ENCODE measurements around the gene DNAJC4.

DNAJC4 gene

DNA sequence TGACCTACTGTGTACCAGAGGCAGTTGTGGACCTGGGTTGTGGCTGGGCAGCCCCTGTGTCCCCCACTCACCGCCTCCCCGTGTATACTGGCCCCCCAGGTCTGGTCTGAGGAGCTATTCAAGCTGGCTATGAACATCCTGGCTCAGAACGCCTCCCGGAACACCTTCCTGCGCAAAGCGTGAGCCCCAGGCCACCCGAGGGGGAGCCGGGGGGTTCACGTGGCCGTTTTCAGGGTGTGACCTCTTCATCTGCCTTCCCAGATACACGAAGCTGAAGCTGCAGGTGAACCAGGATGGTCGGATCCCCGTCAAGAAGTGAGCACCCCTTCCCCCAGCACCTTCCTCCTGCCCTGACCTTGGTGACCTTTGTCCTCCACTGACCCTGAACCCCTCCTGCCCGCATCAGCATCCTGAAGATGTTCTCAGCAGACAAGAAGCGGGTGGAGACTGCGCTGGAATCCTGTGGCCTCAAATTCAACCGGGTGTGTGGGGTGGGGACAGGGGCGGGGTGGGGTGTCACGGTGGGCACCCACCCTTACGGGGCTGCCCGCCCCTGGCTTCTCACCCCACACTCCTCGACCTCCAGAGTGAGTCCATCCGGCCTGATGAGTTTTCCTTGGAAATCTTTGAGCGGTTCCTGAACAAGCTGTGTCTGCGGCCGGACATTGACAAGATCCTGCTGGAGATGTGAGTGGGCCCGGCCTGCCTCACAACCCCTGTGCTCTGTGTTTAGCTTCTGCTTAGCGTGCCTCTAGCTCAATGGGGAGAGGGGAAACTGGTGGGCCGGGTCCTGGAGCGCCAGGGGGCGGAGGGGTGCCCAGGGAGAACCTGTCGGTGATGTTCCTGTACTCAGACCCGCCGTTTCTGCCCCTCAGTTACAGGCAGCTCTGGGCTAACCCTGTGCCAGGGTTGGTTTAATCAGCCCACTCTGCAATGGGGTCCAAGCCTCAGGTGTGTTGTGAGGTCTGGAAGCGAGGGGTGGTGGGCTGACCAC, 25.1 kb downstream of the DNAJC4 start:
- H4K91ac ChIP-seq (ENCODE audit: low read length), result no peak overlapping the region
- H4K8ac ChIP-seq (ENCODE audit: low read length), result no peak overlapping the region
- no peak overlapping the region for H3K27ac ChIP-seq (ENCODE audit: low read length, poor library complexity, severe bottlenecking)
- no peak overlapping the region for H3K14ac ChIP-seq (ENCODE audit: low read length in 2 of 2)
- H3K9ac ChIP-seq (ENCODE audit: low read length), result no peak overlapping the region
- no peak overlapping the region for H3K4ac ChIP-seq (ENCODE audit: low read depth in 1 of 2, low read length in 2 of 2)
- H3K9me3 ChIP-seq (ENCODE audit: control insufficient read depth, low read length), result no peaks in the 10 kb centered on the region
- WGBS, result 94% methylated on average over 35 of the region's 35 CpGs
- no peak overlapping the region for H2BK5ac ChIP-seq (ENCODE audit: low read depth, low read length, poor library complexity, severe bottlenecking)
- H2BK15ac ChIP-seq (ENCODE audit: low read depth, poor library complexity, severe bottlenecking), result no peak overlapping the region
- peaks cover 50 to 62% of the 10 kb centered on the region in 2 experiments for H3K36me3 ChIP-seq (ENCODE audit: control insufficient read depth in 1 of 2, insufficient read depth in 2 of 2, low read depth in 1 of 2, low read length in 2 of 2)
- no peak overlapping the region for H3K23ac ChIP-seq (ENCODE audit: low read length in 2 of 2)
- H2AFZ ChIP-seq (ENCODE audit: low read depth, low read length), result no peak overlapping the region
- H2BK12ac ChIP-seq (ENCODE audit: low read length in 2 of 2), result no peak overlapping the region
- H2BK120ac ChIP-seq (ENCODE audit: low read depth, low read length), result no peak overlapping the region
- H3K4me2 ChIP-seq (ENCODE audit: low read length, poor library complexity, severe bottlenecking), result no peak overlapping the region
- H3K4me3 ChIP-seq (ENCODE audit: insufficient read depth in 1 of 2, low read depth in 1 of 2, low read length in 2 of 2), result no peak overlapping the region
- H3K27me3 ChIP-seq (ENCODE audit: control insufficient read depth in 1 of 2, insufficient read depth in 1 of 2, low read length in 2 of 2), result no peaks in the 10 kb centered on the region
- peaks cover 37% of the 10 kb centered on the region for H3K79me1 ChIP-seq (replicated peaks; ENCODE audit: low read length, poor library complexity, severe bottlenecking)
- no peak overlapping the region for H3K18ac ChIP-seq (ENCODE audit: low read depth in 1 of 2, low read length in 2 of 2)
- DNase-seq, result no peak
- no peak overlapping the region for H2AK5ac ChIP-seq (ENCODE audit: low read length, severe bottlenecking)
- H3K4me1 ChIP-seq (ENCODE audit: control insufficient read depth, insufficient read depth, low read depth, low read length), result peaks cover 34% of the 10 kb centered on the region

DNA sequence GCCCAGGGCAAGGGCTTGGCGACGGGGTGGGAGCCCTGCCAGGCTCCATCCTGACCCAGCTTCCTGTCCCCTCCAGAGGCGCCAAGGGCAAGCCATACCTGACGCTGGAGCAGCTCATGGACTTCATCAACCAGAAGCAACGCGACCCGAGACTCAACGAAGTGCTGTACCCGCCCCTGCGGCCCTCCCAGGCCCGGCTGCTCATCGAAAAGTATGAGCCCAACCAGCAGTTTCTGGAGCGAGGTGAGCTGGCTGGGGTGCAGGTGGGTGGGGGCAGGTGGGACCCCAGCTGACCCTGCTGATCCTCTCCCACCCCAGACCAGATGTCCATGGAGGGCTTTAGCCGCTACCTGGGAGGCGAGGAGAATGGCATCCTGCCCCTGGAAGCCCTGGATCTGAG, 26.0 kb downstream of the DNAJC4 start:
- H2BK5ac ChIP-seq (ENCODE audit: low read depth, low read length, poor library complexity, severe bottlenecking), result no peak overlapping the region
- no peak overlapping the region for H4K91ac ChIP-seq (ENCODE audit: low read length)
- H3K9me3 ChIP-seq (ENCODE audit: control insufficient read depth, low read length), result no peaks in the 10 kb centered on the region
- no peak overlapping the region for H3K4me2 ChIP-seq (ENCODE audit: low read length, poor library complexity, severe bottlenecking)
- WGBS, result 92% methylated on average over 15 of the region's 15 CpGs
- H2BK12ac ChIP-seq (ENCODE audit: low read length in 2 of 2), result no peak overlapping the region
- peaks cover 27% of the 10 kb centered on the region for H3K4me1 ChIP-seq (ENCODE audit: control insufficient read depth, insufficient read depth, low read depth, low read length)
- H3K4me3 ChIP-seq (ENCODE audit: insufficient read depth in 1 of 2, low read depth in 1 of 2, low read length in 2 of 2), result no peak overlapping the region
- H2AK5ac ChIP-seq (ENCODE audit: low read length, severe bottlenecking), result no peak overlapping the region
- no peak overlapping the region for H3K27ac ChIP-seq (ENCODE audit: low read length, poor library complexity, severe bottlenecking)
- DNase-seq, result no peak
- H2BK120ac ChIP-seq (ENCODE audit: low read depth, low read length), result no peak overlapping the region
- H3K27me3 ChIP-seq (ENCODE audit: control insufficient read depth in 1 of 2, insufficient read depth in 1 of 2, low read length in 2 of 2), result no peaks in the 10 kb centered on the region
- H3K4ac ChIP-seq (ENCODE audit: low read depth in 1 of 2, low read length in 2 of 2), result no peak overlapping the region
- H3K14ac ChIP-seq (ENCODE audit: low read length in 2 of 2), result no peak overlapping the region
- peaks cover 35% of the 10 kb centered on the region for H3K79me1 ChIP-seq (replicated peaks; ENCODE audit: low read length, poor library complexity, severe bottlenecking)
- no peak overlapping the region for H4K8ac ChIP-seq (ENCODE audit: low read length)
- H3K9ac ChIP-seq (ENCODE audit: low read length), result no peak overlapping the region
- H2BK15ac ChIP-seq (ENCODE audit: low read depth, poor library complexity, severe bottlenecking), result no peak overlapping the region
- H3K18ac ChIP-seq (ENCODE audit: low read depth in 1 of 2, low read length in 2 of 2), result no peak overlapping the region
- peaks cover 56 to 67% of the 10 kb centered on the region in 2 experiments for H3K36me3 ChIP-seq (ENCODE audit: control insufficient read depth in 1 of 2, insufficient read depth in 2 of 2, low read depth in 1 of 2, low read length in 2 of 2)
- no peak overlapping the region for H2AFZ ChIP-seq (ENCODE audit: low read depth, low read length)
- no peak overlapping the region for H3K23ac ChIP-seq (ENCODE audit: low read length in 2 of 2)

DNA sequence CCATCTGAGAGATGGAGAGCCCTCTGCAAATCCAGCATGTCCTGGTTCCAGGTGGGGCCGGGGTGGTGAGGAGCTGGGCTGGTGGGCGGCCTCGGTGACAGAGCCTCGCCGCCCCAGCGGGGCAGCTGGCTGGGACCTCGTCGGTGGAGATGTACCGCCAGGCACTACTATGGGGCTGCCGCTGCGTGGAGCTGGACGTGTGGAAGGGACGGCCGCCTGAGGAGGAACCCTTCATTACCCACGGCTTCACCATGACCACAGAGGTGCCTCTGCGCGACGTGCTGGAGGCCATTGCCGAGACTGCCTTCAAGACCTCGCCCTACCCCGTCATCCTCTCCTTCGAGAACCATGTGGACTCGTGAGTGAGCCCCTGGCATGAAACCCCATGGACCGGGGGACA, 28.0 kb downstream of the DNAJC4 start:
- H3K9me3 ChIP-seq (ENCODE audit: control insufficient read depth, low read length), result no peaks in the 10 kb centered on the region
- no peak overlapping the region for H2AFZ ChIP-seq (ENCODE audit: low read depth, low read length)
- no peak overlapping the region for H4K8ac ChIP-seq (ENCODE audit: low read length)
- H2BK15ac ChIP-seq (ENCODE audit: low read depth, poor library complexity, severe bottlenecking), result no peak overlapping the region
- no peak overlapping the region for H2BK5ac ChIP-seq (ENCODE audit: low read depth, low read length, poor library complexity, severe bottlenecking)
- DNase-seq, result no peak
- H3K27me3 ChIP-seq (ENCODE audit: control insufficient read depth in 1 of 2, insufficient read depth in 1 of 2, low read length in 2 of 2), result no peaks in the 10 kb centered on the region
- H3K36me3 ChIP-seq (ENCODE audit: control insufficient read depth in 1 of 2, insufficient read depth in 2 of 2, low read depth in 1 of 2, low read length in 2 of 2), result peaks cover 75 to 87% of the 10 kb centered on the region in 2 experiments
- no peak overlapping the region for H3K27ac ChIP-seq (ENCODE audit: low read length, poor library complexity, severe bottlenecking)
- H2BK12ac ChIP-seq (ENCODE audit: low read length in 2 of 2), result no peak overlapping the region
- peaks cover 26% of the 10 kb centered on the region for H3K4me1 ChIP-seq (ENCODE audit: control insufficient read depth, insufficient read depth, low read depth, low read length)
- H3K23ac ChIP-seq (ENCODE audit: low read length in 2 of 2), result no peak overlapping the region
- no peak overlapping the region for H3K18ac ChIP-seq (ENCODE audit: low read depth in 1 of 2, low read length in 2 of 2)
- H3K14ac ChIP-seq (ENCODE audit: low read length in 2 of 2), result no peak overlapping the region
- H3K79me1 ChIP-seq (replicated peaks; ENCODE audit: low read length, poor library complexity, severe bottlenecking), result peaks cover 35% of the 10 kb centered on the region
- 94% methylated on average over 24 of the region's 24 CpGs for WGBS
- H2AK5ac ChIP-seq (ENCODE audit: low read length, severe bottlenecking), result no peak overlapping the region
- H4K91ac ChIP-seq (ENCODE audit: low read length), result no peak overlapping the region
- H3K4ac ChIP-seq (ENCODE audit: low read depth in 1 of 2, low read length in 2 of 2), result no peak overlapping the region
- H3K4me3 ChIP-seq (ENCODE audit: insufficient read depth in 1 of 2, low read depth in 1 of 2, low read length in 2 of 2), result no peak overlapping the region
- H2BK120ac ChIP-seq (ENCODE audit: low read depth, low read length), result no peak overlapping the region
- no peak overlapping the region for H3K4me2 ChIP-seq (ENCODE audit: low read length, poor library complexity, severe bottlenecking)
- H3K9ac ChIP-seq (ENCODE audit: low read length), result no peak overlapping the region

DNA sequence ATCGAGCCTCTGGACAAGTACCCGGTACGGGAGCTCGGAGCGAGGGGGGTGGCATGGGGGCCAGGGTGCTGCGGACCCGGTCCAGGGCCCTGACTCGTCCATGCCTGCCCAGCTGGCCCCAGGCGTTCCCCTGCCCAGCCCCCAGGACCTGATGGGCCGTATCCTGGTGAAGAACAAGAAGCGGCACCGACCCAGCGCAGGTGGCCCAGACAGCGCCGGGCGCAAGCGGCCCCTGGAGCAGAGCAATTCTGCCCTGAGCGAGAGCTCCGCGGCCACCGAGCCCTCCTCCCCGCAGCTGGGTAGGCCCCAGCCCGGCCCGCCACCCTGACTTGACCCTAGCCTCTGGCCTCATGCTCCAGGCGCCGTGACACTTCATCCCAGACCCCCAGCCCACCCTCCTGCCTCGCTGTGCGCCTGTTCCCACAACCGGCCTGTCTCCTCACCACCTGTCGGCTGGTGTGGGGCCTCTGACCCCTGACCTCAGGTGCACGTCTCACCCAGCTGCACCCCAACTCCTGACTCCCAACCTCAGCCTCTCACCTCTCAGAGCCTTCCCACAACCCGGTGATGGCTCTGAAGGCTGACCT, 28.7 kb downstream of the DNAJC4 start:
- H3K9me3 ChIP-seq (ENCODE audit: control insufficient read depth, low read length), result no peaks in the 10 kb centered on the region
- peaks cover 82 to 92% of the 10 kb centered on the region in 2 experiments for H3K36me3 ChIP-seq (ENCODE audit: control insufficient read depth in 1 of 2, insufficient read depth in 2 of 2, low read depth in 1 of 2, low read length in 2 of 2)
- H3K4ac ChIP-seq (ENCODE audit: low read depth in 1 of 2, low read length in 2 of 2), result no peak overlapping the region
- no peak overlapping the region for H3K4me2 ChIP-seq (ENCODE audit: low read length, poor library complexity, severe bottlenecking)
- H3K4me3 ChIP-seq (ENCODE audit: insufficient read depth in 1 of 2, low read depth in 1 of 2, low read length in 2 of 2), result no peak overlapping the region
- H3K79me1 ChIP-seq (replicated peaks; ENCODE audit: low read length, poor library complexity, severe bottlenecking), result peaks cover 33% of the 10 kb centered on the region
- no peak overlapping the region for H2BK12ac ChIP-seq (ENCODE audit: low read length in 2 of 2)
- no peak overlapping the region for H3K23ac ChIP-seq (ENCODE audit: low read length in 2 of 2)
- H4K91ac ChIP-seq (ENCODE audit: low read length), result no peak overlapping the region
- H3K18ac ChIP-seq (ENCODE audit: low read depth in 1 of 2, low read length in 2 of 2), result no peak overlapping the region
- H3K4me1 ChIP-seq (ENCODE audit: control insufficient read depth, insufficient read depth, low read depth, low read length), result peaks cover 26% of the 10 kb centered on the region
- no peak overlapping the region for H3K27ac ChIP-seq (ENCODE audit: low read length, poor library complexity, severe bottlenecking)
- H3K14ac ChIP-seq (ENCODE audit: low read length in 2 of 2), result no peak overlapping the region
- no peak overlapping the region for H2BK5ac ChIP-seq (ENCODE audit: low read depth, low read length, poor library complexity, severe bottlenecking)
- WGBS, result 95% methylated on average over 32 of the region's 32 CpGs
- no peaks in the 10 kb centered on the region for H3K27me3 ChIP-seq (ENCODE audit: control insufficient read depth in 1 of 2, insufficient read depth in 1 of 2, low read length in 2 of 2)
- no peak overlapping the region for H4K8ac ChIP-seq (ENCODE audit: low read length)
- no peak overlapping the region for H2BK15ac ChIP-seq (ENCODE audit: low read depth, poor library complexity, severe bottlenecking)
- no peak overlapping the region for H2BK120ac ChIP-seq (ENCODE audit: low read depth, low read length)
- H2AK5ac ChIP-seq (ENCODE audit: low read length, severe bottlenecking), result no peak overlapping the region
- no peak overlapping the region for H2AFZ ChIP-seq (ENCODE audit: low read depth, low read length)
- no peak overlapping the region for H3K9ac ChIP-seq (ENCODE audit: low read length)
- DNase-seq, result no peak

Measured in mesenchymal stem cell (in vitro differentiated cells and primary cell).